Measurements from ENCODE around the gene GATA3. TPM values are rescaled to one million over a fixed set of nuclear protein-coding genes. Genes with fewer than 3 reads are reported as not detected.

Gene GATA3
- total and polyA plus RNA-seq, 9 of the 15 experiments (the other 6 are each of a cell fraction or from before 2014, with no cell fraction given), result 0.01 to 0.24 (median 0.09) TPM; not detected in 6

- TF ChIP-seq ZFP91 (CRISPR knock-in tag; IDR thresholded peaks at IDR 0.05) (no peak), ESRRA (IDR thresholded peaks at IDR 0.05; ENCODE audit: borderline replicate concordance, low read depth) (no peak), TAF15 (IDR thresholded peaks at IDR 0.05; ENCODE audit: low read depth, low read length) (no peak), PML (IDR thresholded peaks at IDR 0.05; ENCODE audit: low read length) (no peak), TAL1 (IDR thresholded peaks at IDR 0.05) (no peak), ELK1 (CRISPR knock-in tag; IDR thresholded peaks at IDR 0.05) (no peak)
Measured at GRCh38 chr10:8088504-8088903, 34.0 kb downstream of the GATA3 start (continued).

- intact Hi-C loops (cut with micrococcal nuclease), result no loop called here
- no peaks in the 10 kb centered on the region; the same call in 1 of the 2 replicates for H4K20me1 ChIP-seq (replicated peaks; ENCODE audit: control insufficient read depth, insufficient read depth, low read length)
- H3K9me1 ChIP-seq (ENCODE audit: control insufficient read depth, insufficient read depth, low read length), result no peaks in the 10 kb centered on the region
- DNase-seq (ENCODE audit: extremely low read depth in 1 of 4, low spot score in 3 of 4) (no peak), FAIRE-seq (no peak), ATAC-seq (no peak)
- WGBS (ENCODE audit: insufficient coverage, low coverage, missing lambda C conversion rate), result 0% methylated on average over 2 of the region's 2 CpGs
- H3K9ac ChIP-seq (ENCODE audit: insufficient read depth in 1 of 2, low read depth in 2 of 2, low read length in 2 of 2), result no peak overlapping the region
- ChIA-PET CTCF (ENCODE audit: low intra/inter-chr PET ratio) (no interaction called here), POLR2A (no interaction called here)
- no peak overlapping the region for H3K4me2 ChIP-seq (ENCODE audit: insufficient read depth, low read length)
- peaks cover 9 to 34% of the 10 kb centered on the region in 2 experiments for H3K27me3 ChIP-seq (ENCODE audit: control insufficient read depth in 2 of 2, insufficient read depth in 2 of 2, low read length in 2 of 2)
- H3K4me3 ChIP-seq, result no peak overlapping the region
- H2AFZ ChIP-seq (ENCODE audit: low read depth, low read length), result no peak overlapping the region
- H3K36me3 ChIP-seq (ENCODE audit: control insufficient read depth, insufficient read depth, low read length), result no peaks in the 10 kb centered on the region
- no peak overlapping the region for H3K27ac ChIP-seq (ENCODE audit: extremely low read depth, low read depth, low read length)
- in situ Hi-C loops (cut with MboI), result no loop called here
- no TSS peak for BruUV-seq (replicated peaks)
- H3K4me1 ChIP-seq (replicated peaks in 1 of 2; ENCODE audit: control insufficient read depth in 2 of 2, insufficient read depth in 2 of 2, low read length in 2 of 2), result no peaks in the 10 kb centered on the region
- no peaks in the 10 kb centered on the region for H3K79me2 ChIP-seq (ENCODE audit: control insufficient read depth, insufficient read depth, low read length)
- H3K9me3 ChIP-seq (replicated peaks; ENCODE audit: control insufficient read depth, insufficient read depth, low read depth, low read length), result no peaks in the 10 kb centered on the region
- TF ChIP-seq RB1 (IDR thresholded peaks at IDR 0.05; ENCODE audit: low read depth), result no peak
- no peak for TF ChIP-seq XRCC4 (IDR thresholded peaks at IDR 0.05; ENCODE audit: extremely low read depth, insufficient read depth, insufficient read length)
- TF ChIP-seq ZNF717 (CRISPR knock-in tag; IDR thresholded peaks at IDR 0.05), result no peak
- TF ChIP-seq DEAF1 (CRISPR knock-in tag; IDR thresholded peaks at IDR 0.05), result no peak
- no peak for TF ChIP-seq KAT8 (IDR thresholded peaks at IDR 0.05; ENCODE audit: low read depth)
- TF ChIP-seq HNRNPUL1 (IDR thresholded peaks at IDR 0.05; ENCODE audit: low read length), result no peak
- no peak for TF ChIP-seq MEIS2 (IDR thresholded peaks at IDR 0.05; ENCODE audit: partially characterized antibody)
- no peak for TF ChIP-seq MITF (IDR thresholded peaks at IDR 0.05)
- TF ChIP-seq U2AF2 (optimal IDR thresholded peaks at IDR 0.05; ENCODE audit: low read depth, low read length), result no peak
Measured at GRCh38 chr10:8092428-8092827, 37.9 kb downstream of the GATA3 start.
